ENCODE measurements around the gene AKR1E2.

The AKR1E2 gene
- total RNA-seq: 0.97 to 1.4 reads per million in 2 donors

GRCh38 chr10:4825868-4826791 is at the start of gene AKR1E2:
Gene AKR1E2 (plus strand): TSS chr10:4826207. CDS start chr10:4826325, 118 bp downstream.
- DNase-seq: peak; percentile 46

DNA sequence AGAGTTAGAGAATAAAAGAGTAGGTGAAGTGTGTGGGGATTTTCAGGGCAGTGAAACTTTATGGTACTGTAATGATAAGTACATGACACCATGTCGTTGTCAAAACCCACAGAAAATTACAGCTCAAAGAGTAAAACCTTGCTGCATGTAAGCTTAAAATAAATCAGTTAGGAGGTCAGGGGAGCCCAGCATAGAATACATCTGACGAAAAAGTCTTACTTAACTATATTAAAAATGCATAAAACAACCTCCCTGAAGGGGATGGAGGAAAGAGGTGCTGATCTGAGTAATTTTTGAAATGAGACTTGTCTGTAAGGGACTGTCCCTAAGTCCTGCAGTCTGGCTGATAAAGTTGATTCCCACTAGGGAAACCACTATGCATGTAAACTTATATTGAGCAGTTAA is 49.8 kb upstream of the AKR1E2 start:
- DNase-seq: no peak

DNA sequence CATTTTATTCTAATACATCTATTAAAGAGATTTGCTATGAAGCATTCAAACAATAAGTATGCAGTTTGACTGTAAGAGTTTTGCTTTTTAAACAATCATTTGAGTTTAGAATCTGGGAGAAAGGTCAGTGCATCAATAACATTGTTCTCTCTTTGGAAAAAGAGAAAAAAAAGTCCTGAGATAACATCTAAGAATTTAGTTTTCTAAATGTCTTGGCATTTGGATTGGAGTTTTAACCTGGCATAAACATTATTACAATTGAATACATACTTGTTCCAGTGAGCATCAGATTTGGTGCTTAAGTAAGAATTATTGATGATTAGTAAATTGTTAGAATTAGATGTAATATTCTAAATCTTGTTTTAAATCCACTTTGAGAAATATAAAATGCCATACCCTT is 47.2 kb upstream of the AKR1E2 start:
- DNase-seq: no peak

DNA sequence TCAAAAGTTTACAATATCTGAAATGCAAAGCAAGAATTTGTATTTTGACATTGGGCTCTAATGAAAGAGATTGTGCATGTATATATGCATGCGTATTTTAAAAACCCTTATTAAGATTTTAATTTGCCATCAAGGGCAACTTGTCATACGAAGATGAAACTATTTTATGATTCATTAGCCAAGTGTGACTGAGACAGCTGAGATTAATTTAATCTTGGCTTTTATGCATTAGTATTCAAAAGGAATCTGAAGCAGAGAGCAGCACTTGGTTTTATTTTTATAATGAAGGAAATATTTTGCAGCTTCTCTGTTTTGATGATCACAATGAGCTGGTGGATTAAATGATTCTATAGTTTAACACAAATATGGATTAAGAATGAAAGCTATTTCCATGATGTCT is 45.9 kb upstream of the AKR1E2 start:
- no peak for DNase-seq

DNA sequence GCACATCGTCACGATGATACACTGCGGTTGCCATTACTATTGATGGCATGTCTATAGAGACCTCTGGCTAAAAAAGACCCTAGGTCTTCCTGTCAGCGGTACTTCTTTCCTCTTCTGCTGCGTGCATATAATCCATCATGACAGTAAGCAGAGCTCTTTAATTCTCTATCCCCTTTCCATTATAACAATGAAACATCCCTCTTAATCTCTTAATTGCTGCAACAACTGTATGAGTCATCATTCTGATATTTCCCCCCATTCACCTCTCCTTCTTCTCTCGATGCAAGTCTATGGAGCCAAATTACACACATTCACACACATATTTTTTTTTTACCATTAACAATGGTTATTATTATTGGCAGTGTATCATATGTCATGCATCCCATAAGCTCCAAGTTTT is 45.2 kb upstream of the AKR1E2 start:
- no peak for DNase-seq

DNA sequence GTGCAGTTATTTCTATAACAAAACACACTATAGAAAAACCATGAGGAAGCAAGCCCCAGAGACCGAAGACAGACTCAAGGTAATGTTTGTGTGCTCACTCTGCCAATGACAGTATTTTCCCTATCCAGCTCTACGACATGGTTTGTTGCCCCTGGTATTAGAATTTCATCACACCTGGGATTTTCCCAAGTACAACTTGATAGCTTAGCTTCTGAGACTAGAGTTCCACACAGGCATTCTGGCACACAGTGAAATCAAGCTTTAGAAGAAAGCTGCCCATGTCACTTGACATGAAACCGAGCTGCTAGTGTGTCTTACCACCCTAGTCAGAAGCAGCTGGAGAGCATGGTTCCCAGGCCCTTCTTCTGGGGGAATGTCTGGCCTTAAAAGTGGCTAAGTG is 44.1 kb upstream of the AKR1E2 start:
- DNase-seq: no peak

DNA sequence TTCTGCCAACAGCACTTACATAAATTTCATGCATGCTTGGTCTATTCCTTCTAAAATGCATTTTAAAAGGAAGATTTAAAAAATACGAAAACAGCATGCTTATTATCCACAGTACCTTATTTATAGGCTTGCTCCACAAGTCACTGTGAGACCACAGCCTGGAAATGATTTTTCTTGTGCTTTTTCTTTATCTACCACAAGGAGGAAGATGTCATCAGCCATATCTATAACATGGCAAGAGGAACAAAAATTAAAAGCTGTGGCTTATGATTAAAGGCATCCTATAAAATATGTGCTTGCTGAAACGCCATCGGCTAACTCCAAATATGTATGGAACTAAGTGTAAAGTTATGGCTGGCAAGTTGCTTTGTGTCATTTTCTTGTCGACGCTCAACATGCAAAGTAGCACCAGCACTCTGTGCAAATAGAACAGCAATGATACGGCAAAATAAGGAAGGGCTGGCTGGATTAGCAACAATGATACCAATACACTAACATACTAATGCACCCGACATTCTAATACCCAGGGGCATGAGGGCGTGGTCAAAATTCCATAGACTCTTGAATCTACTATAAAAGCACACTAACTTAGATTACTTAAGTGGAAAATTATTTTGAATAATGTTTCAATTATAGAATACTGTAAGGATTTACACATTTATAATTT is 41.2 kb upstream of the AKR1E2 start:
- DNase-seq: no peak

DNA sequence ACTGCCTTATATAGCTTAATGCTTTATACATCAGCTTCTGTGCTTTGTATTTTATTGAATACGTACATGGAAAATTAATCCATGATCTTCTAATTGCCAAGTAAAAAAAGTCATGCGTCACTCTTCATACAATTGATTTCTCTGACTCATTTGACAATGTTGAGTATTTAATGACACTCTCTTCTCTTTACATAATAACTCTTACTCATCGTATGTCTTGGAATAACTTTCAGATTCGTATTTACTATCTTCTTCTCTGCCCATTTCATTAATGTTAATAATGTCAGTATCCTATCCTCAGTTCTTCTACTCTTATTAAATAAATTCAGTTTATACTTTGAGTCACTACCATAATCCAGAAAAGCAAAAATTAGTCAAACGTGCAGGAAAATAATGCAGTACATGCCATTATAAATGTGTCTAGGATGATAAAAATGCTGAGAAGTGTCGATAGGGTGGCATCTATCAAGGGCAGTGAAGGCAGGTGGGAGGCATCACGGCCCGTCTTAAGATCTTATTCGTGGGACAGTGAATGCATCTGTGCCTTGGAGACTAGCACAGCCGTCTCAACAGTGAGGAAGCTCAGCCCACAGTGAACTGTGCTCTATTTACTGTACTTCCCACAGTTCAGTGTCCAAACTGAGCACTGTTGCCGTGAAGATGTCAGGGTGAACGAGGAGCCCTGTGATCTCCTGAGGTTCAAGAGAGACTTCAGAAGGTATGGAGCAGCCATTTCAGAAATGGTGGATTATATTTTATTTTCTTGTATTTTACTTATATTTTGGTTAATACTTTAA is 39.8 kb upstream of the AKR1E2 start:
- no peak for DNase-seq

- no peak for DNase-seq
Observed at GRCh38 chr10:4790045-4790444, 36.0 kb upstream of the AKR1E2 start.

DNA sequence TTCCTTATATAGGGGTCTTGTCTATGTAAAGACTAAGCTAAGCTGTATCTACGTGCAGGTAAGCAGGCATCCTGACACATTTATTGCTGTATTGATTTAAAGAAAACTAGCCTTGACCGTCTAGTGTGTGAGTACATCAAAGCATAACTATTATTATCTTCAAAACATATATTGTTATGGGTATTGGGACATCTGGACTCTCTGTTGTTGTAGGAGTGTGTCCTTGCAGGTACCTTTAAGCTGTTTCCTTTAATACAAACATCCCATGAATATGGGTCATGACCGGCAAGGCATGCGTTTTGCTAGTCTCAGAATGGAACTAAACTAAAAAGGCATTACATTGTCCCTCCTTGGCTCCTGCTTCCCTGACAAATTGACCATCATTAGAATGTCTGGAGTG is 35.1 kb upstream of the AKR1E2 start:
- DNase-seq: no peak

GRCh38 chr10:4792381-4792780 is 33.6 kb upstream of the AKR1E2 start:
- no peak for DNase-seq

- DNase-seq: no peak
Observed at GRCh38 chr10:4801405-4801804, 24.6 kb upstream of the AKR1E2 start.

DNA sequence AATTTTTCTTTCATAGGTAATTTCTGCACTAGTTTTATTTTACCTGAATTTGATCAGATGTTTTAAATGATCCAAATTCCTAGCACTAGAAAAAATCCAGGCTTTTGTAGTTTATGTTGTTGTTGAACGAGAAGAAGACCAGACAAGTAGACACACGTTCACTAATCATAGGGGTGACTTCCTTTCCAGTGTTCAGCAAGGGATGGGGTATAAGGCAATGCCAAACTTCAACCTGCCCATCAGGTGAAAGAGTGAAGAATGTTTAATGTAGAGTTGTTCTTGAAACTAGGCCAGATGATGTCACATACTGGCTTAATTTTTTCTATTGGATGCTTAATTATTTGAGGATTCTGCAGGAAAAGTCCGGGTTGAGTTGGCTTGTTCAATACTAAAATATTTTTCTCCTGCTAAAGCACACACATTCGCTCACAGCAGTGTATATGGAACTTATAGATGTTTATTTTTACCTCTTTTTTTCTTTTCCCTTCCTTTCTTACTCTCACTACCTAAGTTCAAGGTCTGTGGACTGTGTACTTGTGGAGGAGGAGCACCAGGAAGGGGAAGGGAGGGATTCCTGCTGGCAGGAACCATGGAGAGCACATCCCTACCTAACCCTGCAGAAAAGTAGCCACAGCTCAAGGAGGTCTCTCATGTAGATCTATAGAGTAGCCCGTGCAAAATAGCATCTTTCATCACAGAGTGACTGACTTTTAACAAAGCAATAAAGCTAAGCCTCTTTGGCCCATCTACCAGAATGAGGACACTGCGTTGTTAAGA is 23.1 kb upstream of the AKR1E2 start:
- no peak for DNase-seq

GRCh38 chr10:4803822-4804221 is 22.2 kb upstream of the AKR1E2 start:
- DNase-seq: no peak

DNA sequence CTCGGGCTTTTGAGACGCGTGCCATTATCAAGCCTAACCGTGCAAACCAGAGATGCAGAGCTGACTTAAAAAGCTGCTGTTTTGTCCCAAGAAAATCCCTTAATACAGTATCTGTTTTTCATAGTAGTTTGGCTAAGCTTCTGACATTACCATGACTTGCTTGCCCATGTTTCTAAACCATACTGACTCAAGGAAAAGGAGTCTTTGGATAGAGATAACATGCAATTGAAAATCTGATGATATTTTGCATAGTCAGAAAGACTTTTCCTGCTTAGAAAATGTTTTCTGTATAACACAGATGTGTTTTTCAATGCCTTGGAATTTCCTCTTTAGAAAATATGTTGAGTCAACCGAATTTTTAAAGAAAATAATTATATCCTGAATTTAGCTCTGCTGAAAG is 21.5 kb upstream of the AKR1E2 start:
- no peak for DNase-seq

- DNase-seq: no peak
Observed at GRCh38 chr10:4806534-4806933, 19.5 kb upstream of the AKR1E2 start.

DNA sequence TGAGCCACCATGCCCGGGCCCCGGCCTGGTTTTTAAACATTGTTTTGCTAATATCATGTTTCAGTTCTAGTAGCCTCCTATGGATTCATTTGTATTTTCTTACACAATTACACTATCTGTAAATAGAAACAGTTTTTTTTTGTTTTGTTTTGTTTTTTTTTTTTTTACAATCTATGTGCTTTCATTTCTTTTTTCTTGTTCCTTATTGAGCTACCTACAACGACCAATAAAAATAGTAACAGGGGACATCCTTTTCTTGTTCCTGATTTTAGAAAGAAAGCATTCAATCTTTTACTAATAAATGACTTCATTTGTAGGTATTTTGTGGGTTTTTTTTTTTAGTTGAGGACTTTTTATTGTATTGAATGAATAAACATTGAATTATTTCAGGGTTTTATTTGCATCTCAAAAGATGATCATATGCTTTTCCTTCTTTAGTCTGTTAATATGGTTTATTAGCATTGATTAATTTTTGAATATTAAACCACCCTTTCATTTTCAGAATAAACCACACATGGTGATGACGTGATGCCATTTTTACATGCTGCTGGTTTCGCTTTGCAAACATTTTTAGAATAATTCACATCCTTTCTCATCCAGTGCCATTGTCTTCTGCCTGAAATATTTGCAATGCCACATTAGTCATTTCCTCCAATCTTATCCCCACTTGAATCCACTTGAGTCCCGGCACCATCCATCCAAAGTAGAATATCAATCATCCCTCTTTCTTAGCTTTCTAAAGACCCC is 18.1 kb upstream of the AKR1E2 start:
- no peak for DNase-seq

- DNase-seq: no peak
Observed at GRCh38 chr10:4809156-4809555, 16.9 kb upstream of the AKR1E2 start.

GRCh38 chr10:4810092-4810491 is 15.9 kb upstream of the AKR1E2 start:
- DNase-seq: no peak

- DNase-seq: no peak
Observed at GRCh38 chr10:4812046-4812445, 14.0 kb upstream of the AKR1E2 start.

- no peak for DNase-seq
Observed at GRCh38 chr10:4813023-4813422, 13.0 kb upstream of the AKR1E2 start.

- no peak for DNase-seq
Observed at GRCh38 chr10:4813496-4813895, 12.5 kb upstream of the AKR1E2 start.
